GM18907 (cell line): ENCODE measurements around the gene LCN15.
A peak's percentile ranks its signal among the peaks of the same experiment; 100 is the strongest.
"Not testable (repeated sequence)": the region's sequence is repeated elsewhere in the genome, so short reads cannot be mapped to it uniquely, and the experiment has no call there.

Experiments used
- ATAC-seq: cut with Tn5 transposase; IDR thresholded peaks from one replicate; pipeline ENCODE4 v1.9.1; 2021; ENCODE audit warnings: mild to moderate bottlenecking, moderate library complexity; ENCODE audit not compliant: unreplicated experiment

The LCN15 gene

DNA sequence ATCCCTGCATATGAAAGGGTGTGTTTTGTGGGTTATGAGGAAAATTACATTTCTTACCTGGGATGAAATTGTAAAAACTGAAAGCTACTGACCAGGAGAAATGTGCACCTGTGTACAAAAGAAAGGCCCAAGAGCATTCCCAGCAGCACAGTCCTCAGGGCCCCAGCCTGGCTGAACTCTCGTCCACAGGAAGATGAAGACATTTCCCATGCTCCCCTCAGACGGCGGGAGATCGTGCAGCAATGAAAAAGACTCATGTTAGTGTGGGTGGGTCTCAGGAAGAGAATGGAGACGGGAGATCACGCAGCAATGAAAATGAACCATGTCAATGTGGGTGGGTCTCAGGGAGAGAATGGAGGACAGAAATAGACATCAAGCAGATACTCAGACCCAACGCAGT is 12.6 kb upstream of the LCN15 start:
- no peak for ATAC-seq

DNA sequence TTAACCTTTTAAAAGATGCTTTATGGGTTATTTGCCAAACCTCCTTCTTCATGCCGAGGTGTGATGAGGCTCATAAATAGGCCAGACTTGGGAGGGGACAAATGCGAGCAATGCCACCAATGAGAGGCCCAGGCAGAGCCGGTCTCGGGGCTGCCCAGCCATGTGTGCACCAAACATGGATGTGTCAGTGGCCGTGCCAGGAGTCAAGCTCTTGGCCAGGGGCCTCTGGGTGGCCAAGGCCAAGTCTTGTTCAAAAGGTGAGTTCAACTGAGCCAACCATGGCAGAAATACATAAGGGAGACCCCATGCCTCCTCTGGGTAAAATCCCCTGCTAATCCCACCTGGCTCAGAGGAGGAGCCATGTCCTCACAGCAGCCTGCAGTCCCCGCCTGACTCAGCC is 10.9 kb upstream of the LCN15 start:
- ATAC-seq, result no peak

DNA sequence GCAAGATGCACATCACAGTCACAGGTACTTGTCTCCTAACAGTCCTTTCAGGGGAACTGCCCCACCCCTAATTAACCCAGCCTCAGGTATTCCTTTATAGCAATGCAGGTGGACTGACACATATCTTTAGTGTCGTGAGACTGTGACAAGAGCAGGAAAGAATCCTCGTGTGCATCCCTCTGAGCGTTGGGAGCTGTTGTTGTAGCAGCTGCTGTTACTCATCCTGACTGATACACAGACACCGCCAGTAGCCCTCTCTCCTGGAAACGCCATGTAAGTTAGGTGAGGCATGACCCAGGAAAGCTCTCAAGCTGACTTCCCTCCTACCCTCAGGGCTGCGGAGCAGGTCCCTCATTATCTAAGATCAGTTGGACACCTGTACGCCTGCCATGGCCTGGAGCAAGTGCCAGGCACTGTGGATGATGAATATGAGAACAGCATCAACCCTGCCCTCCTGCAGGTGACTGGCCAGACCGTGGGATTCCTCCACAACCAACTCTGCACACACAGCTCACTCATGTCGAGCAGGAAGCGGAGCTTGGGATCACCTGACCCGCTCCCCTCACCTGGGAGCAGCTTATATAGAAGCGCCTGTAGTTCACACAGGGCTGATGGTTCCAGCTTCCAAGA is 10.2 kb upstream of the LCN15 start:
- ATAC-seq, result no peak

DNA sequence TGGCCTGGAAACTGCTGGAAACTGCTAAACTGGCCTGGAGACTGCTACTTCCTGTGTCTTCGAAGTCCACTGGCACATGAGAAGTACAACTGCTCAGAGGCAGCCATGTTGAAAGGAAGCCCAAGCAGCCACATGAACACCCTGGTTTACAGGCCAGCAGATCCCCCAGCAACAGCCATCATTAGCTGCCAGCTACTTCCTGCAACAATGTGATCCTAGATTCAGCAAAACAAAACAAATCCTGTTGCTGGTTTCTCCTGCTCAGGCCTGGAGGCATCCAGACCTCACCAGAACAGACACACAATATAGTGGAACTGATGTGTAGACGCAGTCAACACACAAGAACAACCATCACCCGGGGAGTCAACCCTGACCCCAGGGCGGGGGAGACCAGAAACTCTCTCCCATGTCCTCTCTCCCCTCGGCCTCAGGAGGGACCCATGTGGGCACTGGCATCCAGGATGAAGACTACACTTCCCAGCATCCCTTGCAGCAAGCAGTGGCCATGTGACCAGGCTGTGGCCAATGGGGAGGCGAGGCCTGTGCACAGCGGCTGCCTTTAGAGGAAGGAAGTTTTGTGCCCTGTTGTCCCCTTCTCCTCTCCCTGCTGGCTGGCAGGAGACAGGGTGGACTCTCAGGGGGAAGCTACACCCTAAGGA is 9.2 kb upstream of the LCN15 start:
- no peak for ATAC-seq

DNA sequence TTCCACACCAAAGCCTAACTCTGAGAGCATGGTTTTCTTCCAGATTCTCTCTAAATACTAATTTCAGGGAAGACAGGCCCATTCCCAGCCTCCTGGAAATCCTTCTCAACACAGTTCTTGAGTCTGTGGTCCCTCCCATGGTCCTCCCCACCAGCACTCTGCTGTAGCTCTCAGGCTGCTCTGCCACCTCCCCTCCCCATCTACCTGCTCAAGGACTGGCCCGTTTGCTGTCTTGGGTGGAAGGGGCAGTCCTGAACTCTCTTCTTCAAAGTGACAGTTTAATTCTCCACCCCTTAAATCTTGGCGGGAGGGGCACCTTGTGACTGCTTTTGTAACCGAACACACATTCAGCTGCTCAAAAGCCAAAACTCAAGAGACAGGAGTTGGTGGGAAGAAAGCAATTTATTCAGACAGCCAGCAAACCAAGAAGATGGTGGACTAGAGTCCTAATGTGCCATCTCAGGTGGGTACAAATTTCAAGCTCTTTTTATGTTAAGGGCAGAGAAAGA is 7.6 kb upstream of the LCN15 start:
- ATAC-seq, result no peak

DNA sequence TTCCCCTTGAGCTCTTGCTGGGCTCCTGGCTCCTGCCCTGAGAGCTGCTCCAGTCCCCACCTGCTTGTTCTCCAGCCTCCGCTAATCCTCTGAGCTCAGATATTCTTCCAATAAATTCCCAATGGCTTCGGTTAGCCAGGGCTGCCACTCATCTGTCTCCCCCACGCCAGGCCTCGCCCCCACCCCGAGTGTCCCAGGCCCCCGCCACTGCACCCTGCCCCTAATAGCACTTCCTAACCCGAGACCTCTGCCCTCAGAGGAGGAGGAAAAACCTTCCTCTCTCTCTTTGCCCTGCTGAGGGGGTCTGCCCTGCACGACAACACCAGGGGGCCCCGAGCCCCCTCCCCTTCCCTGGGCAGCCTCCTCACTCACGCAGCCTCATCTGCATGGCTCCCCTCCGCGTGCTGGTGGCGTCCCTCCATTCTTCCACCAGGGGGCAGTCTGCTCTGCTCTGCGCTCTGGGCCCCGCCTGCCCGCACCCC is 5.4 kb upstream of the LCN15 start:
- no peak for ATAC-seq

DNA sequence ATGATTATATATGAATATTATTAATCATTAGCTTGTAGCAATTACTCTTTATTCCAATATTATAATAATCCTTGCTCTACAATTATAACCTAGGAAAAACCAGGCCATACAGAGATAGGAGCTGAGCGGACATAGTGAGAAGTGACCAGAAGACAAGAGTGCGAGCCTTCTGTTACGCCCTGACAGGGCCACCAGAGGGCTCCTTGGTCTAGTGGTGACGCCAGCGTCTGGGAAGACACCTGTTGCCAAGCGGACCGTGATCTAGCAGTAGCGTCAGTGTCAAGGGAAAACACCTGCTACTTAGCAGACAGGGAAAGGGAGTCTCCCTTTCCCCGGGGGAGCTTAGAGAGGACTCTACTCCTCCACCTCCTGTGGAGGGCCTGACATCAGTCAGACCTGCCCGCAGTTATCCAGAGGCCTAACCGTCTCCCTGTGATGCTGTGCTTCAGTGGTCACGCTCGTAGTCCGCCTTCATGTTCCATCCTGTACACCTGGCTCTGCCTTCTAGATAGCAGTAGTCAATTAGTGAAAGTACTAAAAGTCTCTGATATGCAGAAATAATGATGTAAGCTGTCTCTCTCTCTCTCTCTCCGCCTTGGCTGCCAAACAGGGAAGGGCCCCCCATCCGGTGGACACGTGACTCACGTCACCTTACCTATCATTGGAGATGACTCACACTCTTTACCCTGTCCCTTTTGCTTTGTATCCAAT is 2.2 kb upstream of the LCN15 start:
- not testable (repeated sequence) for ATAC-seq

DNA sequence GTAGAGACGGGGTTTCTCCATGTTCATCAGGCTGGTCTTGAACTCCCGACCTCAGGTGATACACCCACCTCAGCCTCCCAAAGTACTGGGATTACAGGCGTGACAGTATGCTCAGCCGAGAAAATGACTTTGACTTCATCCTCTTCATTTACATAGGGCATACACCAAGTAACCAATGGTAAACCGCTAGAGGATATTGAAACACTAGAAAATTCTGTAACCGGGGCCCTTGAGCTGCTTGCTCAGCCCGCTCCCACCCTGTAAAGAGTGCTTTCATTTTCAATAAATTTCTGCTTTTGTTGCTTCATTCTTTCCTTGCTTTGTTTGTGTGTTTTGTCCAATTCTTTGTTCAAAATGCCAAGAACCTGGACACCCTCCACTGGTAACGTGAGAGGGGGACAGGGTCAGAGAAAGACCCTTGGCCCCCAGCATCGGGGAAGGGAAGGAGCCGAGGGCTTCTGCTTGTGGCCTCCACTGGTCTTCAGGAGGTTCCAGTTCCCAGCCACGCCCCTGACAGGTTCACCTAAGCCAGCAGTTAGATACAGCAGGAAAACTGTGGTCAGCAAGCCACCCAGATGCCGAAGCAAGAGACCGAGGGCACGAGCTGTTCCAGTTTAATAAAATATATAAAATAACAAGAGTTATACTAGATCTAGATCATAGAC is 1.6 kb upstream of the LCN15 start:
- ATAC-seq, result peak; percentile 55

DNA sequence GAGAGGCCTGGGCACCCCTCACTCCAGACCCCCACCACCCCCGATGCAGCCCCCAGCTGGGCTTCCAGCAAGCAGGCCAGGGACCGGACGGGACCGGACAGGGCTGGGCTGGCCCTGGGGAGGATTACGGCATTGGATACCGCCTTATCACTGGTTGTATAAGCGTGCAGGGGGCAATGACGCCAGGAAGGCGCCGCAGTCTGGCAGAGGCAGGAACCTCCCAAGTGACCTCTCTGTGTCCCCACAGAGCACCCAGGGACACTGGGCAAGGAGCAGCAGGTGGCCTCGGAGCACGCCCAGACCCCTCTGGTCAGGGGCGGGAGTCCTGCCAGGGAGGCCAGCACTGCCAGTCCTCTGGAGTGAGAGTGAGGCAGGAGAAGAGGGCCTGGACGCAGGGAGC is 723 bp upstream of the LCN15 start:
- no peak for ATAC-seq

DNA sequence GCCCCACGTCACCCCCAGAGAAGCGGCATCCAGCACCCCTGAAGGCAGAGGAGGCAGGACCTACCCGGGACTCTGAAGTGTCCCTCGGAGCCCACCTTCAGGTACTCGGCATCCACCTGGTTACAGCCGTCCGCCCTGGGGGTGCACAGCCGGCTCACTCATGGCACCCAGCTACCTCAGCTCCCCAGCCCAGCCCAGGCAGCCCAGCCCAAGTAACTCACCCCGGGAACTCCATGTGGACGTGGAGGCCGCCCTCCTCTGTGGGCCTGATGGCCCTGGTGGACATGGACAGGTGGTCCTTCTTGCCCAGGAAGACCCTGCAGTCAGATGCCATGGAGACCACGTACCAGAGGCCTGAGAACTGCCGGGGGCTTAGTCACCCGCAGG is 676 bp downstream of the LCN15 start:
- no peak for ATAC-seq

DNA sequence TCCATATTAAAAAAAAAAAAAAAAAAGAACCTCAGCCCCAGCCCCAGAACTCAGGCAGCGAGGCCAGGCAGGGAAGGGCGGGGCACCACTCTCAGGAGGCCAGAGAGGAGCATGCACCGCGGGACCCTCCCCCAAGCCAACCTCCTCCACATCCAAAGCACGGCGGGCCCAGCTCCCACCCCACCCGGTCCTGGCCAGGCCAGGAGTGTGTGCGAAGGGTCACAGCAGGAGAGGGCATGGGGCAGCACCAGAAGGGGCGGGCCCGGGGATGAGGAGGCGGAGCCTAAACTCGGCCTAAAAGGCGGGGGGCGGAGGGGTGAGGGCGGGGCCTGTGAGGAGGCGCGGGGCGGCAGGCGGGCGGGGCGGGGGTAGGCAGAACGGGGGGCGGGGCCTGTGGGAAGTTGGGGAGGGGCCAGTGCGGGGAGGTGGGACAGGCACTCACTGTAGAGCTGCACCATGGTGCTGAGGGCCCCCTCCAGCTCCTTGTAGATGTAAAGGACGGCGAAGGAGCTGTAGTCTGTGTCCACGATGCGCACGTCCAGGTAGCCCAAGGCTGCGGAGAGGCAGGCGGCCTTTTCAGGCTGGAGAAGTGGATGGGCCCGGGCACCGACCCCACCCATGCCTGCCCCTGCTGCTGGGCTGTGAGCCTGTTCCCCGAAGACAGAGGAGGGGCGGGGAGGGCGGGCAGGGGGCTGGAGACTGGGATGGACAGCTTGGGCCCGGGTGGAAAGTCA is 1.2 kb downstream of the LCN15 start:
- ATAC-seq, result no peak

DNA sequence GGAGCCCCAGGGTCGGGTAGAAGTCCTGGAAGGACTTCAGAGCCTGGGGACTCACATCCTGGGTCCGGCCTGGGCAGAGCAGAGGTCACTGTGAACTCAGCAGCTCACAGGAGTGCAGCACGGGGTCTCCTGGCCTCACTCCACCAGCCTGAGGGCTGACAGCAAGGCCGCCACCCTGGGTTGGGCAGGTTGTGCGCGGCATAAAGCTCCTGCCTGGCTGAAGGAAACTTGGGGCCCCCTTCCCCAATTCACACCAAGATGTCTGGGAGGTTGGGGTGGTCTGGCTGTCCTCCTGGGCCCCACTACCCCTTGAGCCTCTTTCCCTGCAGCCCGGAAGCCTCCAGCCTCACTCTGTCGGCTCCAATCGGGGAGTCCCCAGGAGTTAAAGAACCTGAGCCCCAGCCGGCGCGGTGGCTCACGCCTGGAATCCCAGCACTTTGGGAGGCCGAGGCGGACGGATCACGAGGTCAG is 2.1 kb downstream of the LCN15 start:
- ATAC-seq, result no peak

DNA sequence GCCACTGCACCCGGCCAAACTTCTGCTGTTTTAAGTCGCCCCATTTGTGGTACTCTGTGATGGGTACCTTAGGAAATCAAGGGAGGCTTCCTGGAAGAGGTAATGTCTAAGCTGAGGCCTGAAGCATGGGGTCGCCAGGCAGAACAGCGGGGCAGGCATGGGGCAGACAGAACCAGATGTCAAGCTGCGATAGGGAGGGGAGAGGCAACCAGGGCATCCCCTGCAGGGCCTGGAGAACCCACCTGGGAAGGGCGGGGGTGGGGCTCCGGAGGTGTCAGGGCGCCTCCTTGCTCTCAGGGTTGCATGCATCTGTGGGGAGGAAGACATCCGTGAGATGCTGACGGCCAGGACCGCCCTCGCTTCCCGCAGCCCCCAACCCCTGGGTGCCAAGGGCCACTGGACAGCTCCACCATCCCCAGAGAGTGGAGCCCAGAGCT is 2.8 kb downstream of the LCN15 start:
- ATAC-seq, result no peak

DNA sequence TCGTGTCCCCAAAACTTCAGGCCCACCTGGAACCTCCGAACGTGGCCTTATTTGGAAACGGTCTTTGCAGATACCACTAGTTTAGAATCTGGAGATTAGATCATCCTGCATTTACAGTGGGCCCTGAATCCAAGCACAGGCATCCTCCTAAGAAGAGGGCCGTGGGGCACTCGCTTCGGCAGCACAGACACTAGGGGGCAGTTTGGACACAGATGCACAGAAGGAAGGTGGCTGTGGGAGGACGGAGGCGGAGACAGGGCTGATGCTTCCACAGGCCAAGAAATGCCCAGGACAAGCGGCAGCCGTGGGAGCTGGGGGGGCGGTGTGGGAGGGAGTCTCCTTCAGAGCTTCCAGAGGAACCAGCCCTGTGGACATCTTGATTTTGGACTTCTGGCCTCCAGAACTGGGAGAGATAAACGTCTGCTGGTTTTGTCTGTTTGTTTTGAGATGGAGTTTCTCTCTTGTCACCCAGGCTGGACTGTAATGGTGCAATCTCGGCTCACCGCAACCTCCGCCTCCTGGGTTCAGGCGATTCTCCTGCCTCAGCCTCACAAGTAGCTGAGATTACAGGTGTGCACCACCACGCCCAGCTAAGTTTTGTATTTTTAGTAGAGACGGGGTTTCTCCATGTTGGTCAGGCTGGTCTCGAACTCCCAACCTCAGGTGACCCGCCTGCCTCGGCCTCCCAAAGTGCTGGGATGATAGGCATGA is 3.3 kb downstream of the LCN15 start:
- ATAC-seq, result not testable (repeated sequence)

DNA sequence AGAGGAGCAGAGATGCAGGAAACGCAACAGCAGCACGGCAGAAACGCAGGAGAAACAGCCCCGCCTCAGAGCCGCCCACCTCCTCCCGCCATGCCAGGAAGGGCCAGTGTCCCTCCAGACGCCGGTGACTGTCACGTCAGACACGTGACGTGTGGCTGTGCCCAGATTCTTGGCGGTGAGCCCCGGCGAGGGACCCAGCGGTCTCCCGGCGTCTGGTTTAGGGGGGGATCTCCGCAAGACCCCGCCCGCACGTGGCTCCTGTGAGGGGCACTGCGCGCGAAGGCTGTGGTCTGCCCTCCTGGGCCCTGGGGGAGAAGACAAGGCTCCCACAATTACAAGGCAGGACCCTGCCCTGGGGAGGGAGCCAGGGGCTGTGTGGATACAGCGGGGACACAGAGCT is 3.9 kb downstream of the LCN15 start:
- ATAC-seq, result no peak

DNA sequence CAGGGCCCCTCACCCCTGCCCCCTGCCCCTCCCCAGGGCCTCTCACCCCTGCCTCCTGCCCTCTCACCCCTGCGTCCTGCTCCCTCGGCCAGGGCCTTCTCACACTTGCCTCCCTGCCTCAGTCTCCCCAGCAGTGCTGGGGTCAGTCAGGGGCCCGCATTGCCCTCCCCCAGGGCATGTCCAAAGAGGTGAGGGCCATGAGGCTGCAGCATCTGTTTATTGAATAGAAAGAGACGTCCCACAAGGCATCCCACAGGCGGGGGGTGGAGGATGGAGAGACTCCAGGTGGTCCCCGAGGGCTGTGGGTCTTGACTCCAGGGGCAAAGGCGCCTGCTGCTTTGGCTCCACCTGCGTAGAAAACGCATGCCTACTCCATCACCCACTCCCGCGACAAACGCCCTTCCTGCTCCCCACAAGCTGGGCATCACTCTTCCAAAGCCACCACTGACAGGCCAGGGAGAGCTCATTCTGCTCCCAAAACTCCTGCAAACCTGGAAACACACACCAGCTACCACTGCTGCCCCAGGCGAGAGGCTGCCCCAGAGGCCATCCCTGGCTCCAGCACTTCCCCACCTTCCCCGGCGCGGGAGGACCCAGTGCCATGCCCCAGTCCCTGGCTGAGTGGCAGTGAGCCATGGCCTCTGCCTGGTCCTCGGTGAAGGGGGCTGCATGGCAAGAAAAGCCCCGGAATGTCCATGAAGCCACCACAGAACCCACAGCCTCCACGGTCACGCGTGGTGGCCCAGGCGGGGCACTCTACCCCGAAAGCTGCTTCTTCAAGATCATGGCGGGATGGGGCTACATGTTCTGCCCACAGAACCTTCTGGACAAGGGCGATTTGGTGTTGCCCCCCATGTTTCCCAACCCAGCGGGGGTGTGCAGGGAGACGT is 4.6 kb downstream of the LCN15 start:
- ATAC-seq, result no peak

DNA sequence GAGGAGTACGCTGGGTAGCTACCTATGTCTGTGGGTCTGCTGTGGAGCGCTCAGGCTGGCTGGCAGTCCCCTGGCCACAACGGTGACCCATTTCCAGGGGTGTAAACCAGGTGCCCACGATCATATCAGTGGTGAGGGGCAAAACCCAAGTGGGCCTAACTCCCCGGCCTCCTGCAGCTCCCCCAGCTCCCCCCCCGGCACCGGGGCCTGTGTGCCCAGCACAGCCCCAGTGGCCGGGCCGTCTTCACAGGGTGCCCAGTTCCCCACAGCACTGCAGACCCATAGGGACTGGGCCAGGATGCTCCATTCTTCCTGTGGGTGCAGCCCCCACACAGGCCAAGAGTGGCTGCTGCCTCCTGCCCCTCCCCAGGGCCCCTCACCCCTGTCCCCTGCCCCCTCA is 5.3 kb downstream of the LCN15 start:
- ATAC-seq, result no peak

DNA sequence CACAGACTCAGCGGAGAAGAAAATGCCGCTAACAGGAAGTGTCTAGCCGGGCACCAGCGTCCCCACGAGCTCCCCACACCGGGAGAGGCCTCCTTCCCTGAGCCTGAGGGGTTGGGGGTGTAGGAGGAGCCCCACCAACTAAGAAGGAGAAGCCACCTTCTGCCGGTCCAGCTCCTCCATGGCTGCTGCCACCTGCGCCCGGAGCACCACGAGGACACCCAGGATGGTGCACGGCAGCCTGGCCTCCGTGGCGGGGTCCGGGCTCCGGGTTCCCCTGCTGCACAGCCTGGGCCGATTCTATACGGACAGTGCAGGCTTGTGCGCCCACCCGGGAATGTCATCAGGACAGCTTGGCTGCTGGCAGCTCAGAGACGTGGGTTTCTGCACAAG is 6.6 kb downstream of the LCN15 start:
- ATAC-seq, result no peak

DNA sequence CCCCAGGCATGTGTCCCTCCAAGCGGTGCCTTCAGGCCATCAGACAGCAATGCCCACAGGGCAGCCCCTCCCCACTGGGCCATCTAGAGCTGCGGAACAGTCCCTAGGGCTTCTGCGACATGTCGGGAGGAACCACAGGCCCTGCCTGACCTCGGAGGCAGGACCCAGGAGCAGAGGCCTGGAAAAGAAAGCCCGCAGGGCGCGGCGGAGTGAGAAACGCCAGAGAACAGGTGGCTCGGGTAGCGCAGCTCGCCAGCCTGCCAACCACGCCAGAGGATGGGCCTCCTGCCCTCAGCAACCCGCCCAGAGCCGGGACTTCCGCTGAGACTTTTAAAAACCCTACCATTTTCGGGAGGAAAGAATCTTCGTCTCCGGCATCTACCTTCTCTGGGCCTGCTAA is 7.0 kb downstream of the LCN15 start:
- no peak for ATAC-seq
